ENCODE measurements around the gene EXOC2. TPM values are rescaled to one million over a fixed set of nuclear protein-coding genes. Genes with fewer than 3 reads are reported as not detected.

EXOC2 gene
- total RNA-seq, 1 donor from 2014 or later = 22.0 TPM

- no peak for DNase-seq (ENCODE audit: low read depth)
- no peak for TF ChIP-seq CTCF (conservative IDR thresholded peaks at IDR 0.05; ENCODE audit: low read depth, low read length)
- H3K4me3 ChIP-seq (ENCODE audit: low read depth, low read length) = no peak overlapping the region
Measured at GRCh38 chr6:586553-586952, 106.4 kb downstream of the EXOC2 start.

- DNase-seq (ENCODE audit: low read depth) = no peak
- no peak for TF ChIP-seq CTCF (conservative IDR thresholded peaks at IDR 0.05; ENCODE audit: low read depth, low read length)
Measured at GRCh38 chr6:583635-584034, 109.3 kb downstream of the EXOC2 start.

GRCh38 chr6:583116-583515, 109.8 kb downstream of the EXOC2 start:
- TF ChIP-seq CTCF (conservative IDR thresholded peaks at IDR 0.05; ENCODE audit: low read depth, low read length) = no peak
- H3K4me3 ChIP-seq (ENCODE audit: low read depth, low read length) = no peak overlapping the region

More at GRCh38 chr6:583635-584034, 109.3 kb downstream of the EXOC2 start:
- no peak overlapping the region for H3K4me3 ChIP-seq (ENCODE audit: low read depth, low read length)

GRCh38 chr6:582370-582769, 110.6 kb downstream of the EXOC2 start:
- no peak for DNase-seq (ENCODE audit: low read depth)
- no peak for TF ChIP-seq CTCF (conservative IDR thresholded peaks at IDR 0.05; ENCODE audit: low read depth, low read length)
- H3K4me3 ChIP-seq (ENCODE audit: low read depth, low read length) = no peak overlapping the region

More at GRCh38 chr6:583116-583515, 109.8 kb downstream of the EXOC2 start:
- no peak for DNase-seq (ENCODE audit: low read depth)

- TF ChIP-seq CTCF (conservative IDR thresholded peaks at IDR 0.05; ENCODE audit: low read depth, low read length) = peak; percentile 36
- DNase-seq (ENCODE audit: low read depth) = no peak
- H3K4me3 ChIP-seq (ENCODE audit: low read depth, low read length) = no peak overlapping the region
Measured at GRCh38 chr6:579339-579738, 113.6 kb downstream of the EXOC2 start.

GRCh38 chr6:572596-573265, 120.2 kb downstream of the EXOC2 start:
- H3K4me3 ChIP-seq (ENCODE audit: low read depth, low read length) = no peak overlapping the region
- TF ChIP-seq CTCF (conservative IDR thresholded peaks at IDR 0.05; ENCODE audit: low read depth, low read length) = no peak
- DNase-seq (ENCODE audit: low read depth) = no peak

- no peak for TF ChIP-seq CTCF (conservative IDR thresholded peaks at IDR 0.05; ENCODE audit: low read depth, low read length)
- H3K4me3 ChIP-seq (ENCODE audit: low read depth, low read length) = no peak overlapping the region
- no peak for DNase-seq (ENCODE audit: low read depth)
Measured at GRCh38 chr6:571892-572291, 121.0 kb downstream of the EXOC2 start.
